B cell (primary cell): ENCODE measurements around the gene FAM120AOS. TPM values are rescaled to one million over a fixed set of nuclear protein-coding genes. Genes with fewer than 3 reads are reported as not detected.

Experiments used
- ATAC-seq: fragments of 200-7000 bp; cut with Tn5 transposase; one replicate; pipeline ENCODE4 v1.10.0; 2021; ENCODE audit warnings: low read depth, mild to moderate bottlenecking, moderate number of reproducible peaks, moderate library complexity
- CTCF ChIA-PET: fragments of 350-600 bp; sonication (Branson Sonifier 250); formaldehyde crosslinking; loops from one replicate; lab custom pipeline; 2021; ENCODE audit warnings: antibody characterized with exemption, inconsistent platforms; lab: Charles Lee
- POLR2A ChIA-PET: fragments of 350-600 bp; sonication (Branson Sonifier 250); formaldehyde crosslinking; loops from one replicate; lab custom pipeline; 2021; ENCODE audit warnings: antibody characterized with exemption; lab: Charles Lee
- DNase-seq: peaks from one replicate; pipeline ENCODE4 v3.0.0; 2013
- H2AFZ ChIP-seq: 2 replicates; pipeline ENCODE4 v1.6.1; 2012; ENCODE audit warnings: mild to moderate bottlenecking, low read depth, low read length; ENCODE audit not compliant: insufficient read depth, poor library complexity, severe bottlenecking
- H3K27ac ChIP-seq, 2 donors: 1 replicate in 1 of 2; 2 replicates in 1 of 2; pipeline ENCODE4 v1.5.1; 2012 to 2013; ENCODE audit warnings: low read length in 2 of 2, mild to moderate bottlenecking in 2 of 2, moderate library complexity in 1 of 2
- H3K27me3 ChIP-seq, 4 experiments: fragments of 200-600 bp in 1 of 4; sonication (generic) in 1 of 4; replicated peaks in 1 of 4; 1 replicate in 2 of 4; 2 replicates in 2 of 4; pipeline versions ENCODE4 v1.6.1 to v1.7.0; 2013 to 2016; ENCODE audit warnings: low read length in 3 of 4, mild to moderate bottlenecking in 2 of 4, mixed read lengths in 1 of 4, moderate library complexity in 1 of 4; ENCODE audit not compliant: insufficient read depth in 4 of 4, control insufficient read depth in 3 of 4; ENCODE audit errors: control extremely low read depth in 1 of 4
- H3K36me3 ChIP-seq, 2 experiments: replicated peaks in 1 of 2; 1 replicate in 1 of 2; 2 replicates in 1 of 2; pipeline versions ENCODE4 v1.6.1 to v1.7.1; 2013; ENCODE audit warnings: low read length in 1 of 2; ENCODE audit not compliant: insufficient read depth in 2 of 2, control insufficient read depth in 1 of 2; ENCODE audit errors: control extremely low read depth in 1 of 2, extremely low read depth in 1 of 2
- H3K4me1 ChIP-seq, 2 donors: fragments of 200-600 bp in 1 of 2; sonication (generic) in 1 of 2; 1 replicate in 1 of 2; 2 replicates in 1 of 2; pipeline versions ENCODE4 v1.5.1 to v1.6.1; 2013 to 2017; ENCODE audit warnings: low read length in 2 of 2; ENCODE audit not compliant: control insufficient read depth in 2 of 2, insufficient read depth in 2 of 2
- H3K4me2 ChIP-seq: replicated peaks from 2 replicates; pipeline ENCODE3; 2012; ENCODE audit warnings: mild to moderate bottlenecking, low read depth, low read length; ENCODE audit not compliant: poor library complexity, severe bottlenecking
- H3K4me3 ChIP-seq, 5 experiments: fragments of 200-600 bp in 1 of 5; sonication (generic) in 1 of 5; 1 replicate in 3 of 5; 2 replicates in 2 of 5; pipeline versions ENCODE4 v1.5.1 to v1.7.0; 2011 to 2016; ENCODE audit warnings: low read length in 4 of 5, mild to moderate bottlenecking in 4 of 5, low read depth in 2 of 5, control low read depth in 1 of 5, moderate library complexity in 1 of 5; ENCODE audit not compliant: insufficient read depth in 1 of 5; ENCODE audit errors: control extremely low read depth in 1 of 5, extremely low read depth in 1 of 5
- H3K79me2 ChIP-seq: fragments of 200-600 bp; sonication (generic); one replicate; pipeline ENCODE4 v1.6.0; 2016; ENCODE audit warnings: low read length; ENCODE audit not compliant: control insufficient read depth, insufficient read depth
- H3K9ac ChIP-seq: fragments of 200-600 bp; sonication (generic); 2 replicates; pipeline ENCODE4 v1.6.1; 2017; ENCODE audit warnings: mild to moderate bottlenecking, low read length, moderate library complexity
- H3K9me3 ChIP-seq, 3 donors: one replicate each; pipeline versions ENCODE4 v1.6.1 to v1.7.1; 2013; ENCODE audit warnings: low read length in 2 of 3; ENCODE audit not compliant: control insufficient read depth in 2 of 3, insufficient read depth in 1 of 3; ENCODE audit errors: control extremely low read depth in 1 of 3
- H4K20me1 ChIP-seq: 2 replicates; pipeline ENCODE4 v1.6.0; 2012; ENCODE audit warnings: mild to moderate bottlenecking, low read length; ENCODE audit not compliant: insufficient read depth, control insufficient read depth, poor library complexity, severe bottlenecking
- H3K27ac Mint-ChIP-seq: one replicate; pipeline ENCODE4 v1.8.0; 2021; ENCODE audit warnings: mixed read lengths
- H3K27me3 Mint-ChIP-seq: one replicate; pipeline ENCODE4 v1.8.0; 2021; ENCODE audit warnings: mixed read lengths
- H3K4me1 Mint-ChIP-seq: one replicate; pipeline ENCODE4 v1.8.0; 2021; ENCODE audit warnings: mixed read lengths
- H3K4me3 Mint-ChIP-seq: one replicate; pipeline ENCODE4 v1.8.0; 2021; ENCODE audit warnings: mixed read lengths
- H3K9me3 Mint-ChIP-seq: one replicate; pipeline ENCODE4 v1.8.0; 2022; ENCODE audit warnings: mixed read lengths; ENCODE audit not compliant: insufficient read depth
- EZH2 ChIP-seq: IDR thresholded peaks from 2 replicates; pipeline ENCODE4 v1.6.1; 2012; ENCODE audit warnings: borderline replicate concordance, low read depth, mild to moderate bottlenecking, moderate library complexity, low read length; ENCODE audit not compliant: insufficient read depth, poor library complexity, severe bottlenecking
- WGBS: methylation state at CpG from one replicate; pipeline ENCODE4 v1.1.5; 2013; ENCODE audit warnings: missing lambda C conversion rate; ENCODE audit not compliant: insufficient coverage; 5-methylcytosine and 5-hydroxymethylcytosine counted together
- intact Hi-C: fragments of 100-400 bp; cut with micrococcal nuclease; formaldehyde crosslinking; loops from one replicate; pipeline ENCODE4 v1.10.0; 2022
- polyA plus RNA-seq: library from polyadenylated mRNA; depleted of rRNA; stranded (reverse); fragments of >200 nt; gene quantifications from 2 replicates; pipeline ENCODE4 v1.2.3, GENCODE V29; 2012
- total RNA-seq, 2 donors: library from RNA; stranded (reverse); fragments of 120-200 nt in 1 of 2; gene quantifications; 1 replicate in 1 of 2; 2 replicates in 1 of 2; pipeline versions ENCODE4 v1.2.3 to v1.2.4, GENCODE V29; 2013 to 2022
- TF ChIP-seq, protein P1 (sequence below): fragments of 200-600 bp; IDR thresholded peaks from one replicate; pipeline ENCODE4 v1.8.0; 2022; ENCODE audit warnings: antibody characterized with exemption, mild to moderate bottlenecking

The FAM120AOS gene
- total and polyA plus RNA-seq, 2 donors (not counting 1 experiment from before 2014, with no cell fraction given): 36.0 to 47.8 TPM

DNA sequence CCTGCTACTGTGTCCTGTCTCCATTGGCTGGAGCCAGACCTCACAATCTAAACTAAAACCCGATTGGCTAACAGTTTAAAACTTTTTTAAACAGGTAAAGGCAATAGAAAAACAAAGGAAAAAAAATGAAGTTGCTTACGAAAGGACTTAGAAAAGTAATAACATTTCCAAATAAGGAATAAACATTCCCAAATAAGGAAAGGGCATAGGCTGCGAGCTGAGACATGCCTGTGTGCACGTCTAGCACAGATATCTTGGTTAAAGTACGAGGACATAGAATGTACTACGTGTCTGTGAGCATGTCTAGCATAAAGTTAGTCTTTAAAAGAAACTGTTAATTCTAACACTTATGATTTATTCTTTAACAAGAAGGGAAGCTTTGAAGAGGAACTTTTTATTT, 17.2 kb downstream of the FAM120AOS start:
- 100% methylated on average over 2 of the region's 6 CpGs for WGBS
- Histone ChIP-seq H3K79me2 (no peaks in the 10 kb centered on the region), H3K36me3 (peaks cover 0 to 4% of the 10 kb centered on the region in 2 experiments), H3K27ac (no peak overlapping the region), H3K4me1 (no peaks in the 10 kb centered on the region), H3K4me3 (no peak overlapping the region), H3K9me3 (no peaks in the 10 kb centered on the region), H2AFZ (no peak overlapping the region), H4K20me1 (no peaks in the 10 kb centered on the region), H3K27me3 (no peaks in the 10 kb centered on the region), H3K4me2 (no peak overlapping the region), H3K9ac (no peak overlapping the region)
- Mint-ChIP-seq H3K4me3 (no peak overlapping the region), H3K4me1 (no peaks in the 10 kb centered on the region), H3K9me3 (no peaks in the 10 kb centered on the region), H3K27me3 (no peaks in the 10 kb centered on the region), H3K27ac (no peak overlapping the region)
- TF ChIP-seq, protein P1, sequence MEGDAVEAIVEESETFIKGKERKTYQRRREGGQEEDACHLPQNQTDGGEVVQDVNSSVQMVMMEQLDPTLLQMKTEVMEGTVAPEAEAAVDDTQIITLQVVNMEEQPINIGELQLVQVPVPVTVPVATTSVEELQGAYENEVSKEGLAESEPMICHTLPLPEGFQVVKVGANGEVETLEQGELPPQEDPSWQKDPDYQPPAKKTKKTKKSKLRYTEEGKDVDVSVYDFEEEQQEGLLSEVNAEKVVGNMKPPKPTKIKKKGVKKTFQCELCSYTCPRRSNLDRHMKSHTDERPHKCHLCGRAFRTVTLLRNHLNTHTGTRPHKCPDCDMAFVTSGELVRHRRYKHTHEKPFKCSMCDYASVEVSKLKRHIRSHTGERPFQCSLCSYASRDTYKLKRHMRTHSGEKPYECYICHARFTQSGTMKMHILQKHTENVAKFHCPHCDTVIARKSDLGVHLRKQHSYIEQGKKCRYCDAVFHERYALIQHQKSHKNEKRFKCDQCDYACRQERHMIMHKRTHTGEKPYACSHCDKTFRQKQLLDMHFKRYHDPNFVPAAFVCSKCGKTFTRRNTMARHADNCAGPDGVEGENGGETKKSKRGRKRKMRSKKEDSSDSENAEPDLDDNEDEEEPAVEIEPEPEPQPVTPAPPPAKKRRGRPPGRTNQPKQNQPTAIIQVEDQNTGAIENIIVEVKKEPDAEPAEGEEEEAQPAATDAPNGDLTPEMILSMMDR: no peak
- no peak for TF ChIP-seq EZH2
- intact Hi-C loops: no loop called here
- no peak for ATAC-seq
- ChIA-PET POLR2A (no interaction called here), CTCF (no interaction called here)
- no peak for DNase-seq

DNA sequence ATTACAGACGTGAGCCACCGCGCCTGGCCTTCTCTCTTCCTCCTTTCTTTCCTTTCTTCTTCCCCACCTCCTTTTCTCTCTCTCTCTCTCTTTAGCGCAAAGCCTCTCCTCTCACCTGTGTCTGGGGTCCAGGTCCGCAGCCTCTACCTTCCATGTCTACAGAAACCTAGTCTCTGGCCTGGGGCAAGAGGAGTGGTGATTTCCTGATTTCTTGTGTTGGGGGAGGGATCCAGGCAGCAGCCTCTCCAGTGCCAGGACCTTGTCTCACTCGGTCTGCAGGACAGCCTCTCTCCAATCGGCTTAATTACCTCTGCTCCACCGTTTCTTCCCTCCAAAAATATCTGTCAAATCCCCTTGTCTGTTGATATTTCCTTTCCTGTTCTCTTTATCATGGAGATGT, 18.0 kb downstream of the FAM120AOS start:
- no peak overlapping the region for H3K4me2 ChIP-seq
- no peaks in the 10 kb centered on the region for H3K4me1 ChIP-seq
- ATAC-seq (no peak), DNase-seq (no peak)
- WGBS: 100% methylated on average over 4 of the region's 8 CpGs
- Mint-ChIP-seq H3K27ac (no peak overlapping the region), H3K9me3 (no peaks in the 10 kb centered on the region), H3K4me1 (no peaks in the 10 kb centered on the region), H3K27me3 (no peaks in the 10 kb centered on the region), H3K4me3 (no peak overlapping the region)
- intact Hi-C loops: no loop called here
- H4K20me1 ChIP-seq: no peaks in the 10 kb centered on the region
- no peak for TF ChIP-seq EZH2
- TF ChIP-seq, protein P1: no peak
- no peak overlapping the region for H2AFZ ChIP-seq
- H3K36me3 ChIP-seq: peaks cover 0 to 4% of the 10 kb centered on the region in 2 experiments
- no peak overlapping the region for H3K27ac ChIP-seq
- no peaks in the 10 kb centered on the region for H3K79me2 ChIP-seq
- H3K9me3 ChIP-seq: no peaks in the 10 kb centered on the region
- ChIA-PET CTCF (no interaction called here), POLR2A (no interaction called here)
- no peak overlapping the region for H3K4me3 ChIP-seq
- H3K27me3 ChIP-seq: no peaks in the 10 kb centered on the region
- no peak overlapping the region for H3K9ac ChIP-seq
